COLO829 (cell line): ENCODE data around the gene DOCK10.
A peak's percentile ranks its signal among the peaks of the same experiment; 100 is the strongest.

Source experiments
- DNase-seq: peaks from one replicate; pipeline ENCODE4 v3.0.0; 2012; ENCODE audit warnings: low spot score

DOCK10 gene

GRCh38 chr2:224881846-224882245 is 160.4 kb downstream of the DOCK10 start:
- DNase-seq: no peak

GRCh38 chr2:224876522-224876921 is 165.7 kb downstream of the DOCK10 start:
- no peak for DNase-seq

GRCh38 chr2:224875841-224876240 is 166.4 kb downstream of the DOCK10 start:
- no peak for DNase-seq

GRCh38 chr2:224875153-224875552 is 167.1 kb downstream of the DOCK10 start:
- DNase-seq: no peak

DNA sequence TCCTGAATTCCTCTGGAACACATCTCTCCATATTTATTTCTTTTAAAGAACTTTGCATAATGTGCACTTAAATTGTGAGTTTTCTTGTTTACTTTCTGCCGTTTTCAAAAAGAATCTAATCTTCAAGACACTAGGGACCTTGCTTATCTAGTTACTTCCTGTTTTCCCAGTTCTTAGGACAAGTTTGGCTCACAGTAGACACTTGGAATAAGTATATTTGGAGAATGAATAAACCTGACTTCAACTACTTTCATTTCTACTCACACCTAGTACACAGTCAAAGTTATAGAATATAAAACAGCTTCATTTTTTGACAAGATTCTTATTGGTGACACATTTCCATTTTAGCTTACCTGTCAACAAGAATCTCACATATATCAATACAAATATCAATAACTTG is 170.5 kb downstream of the DOCK10 start:
- no peak for DNase-seq

GRCh38 chr2:224870341-224870740 is 171.9 kb downstream of the DOCK10 start:
- no peak for DNase-seq

DNA sequence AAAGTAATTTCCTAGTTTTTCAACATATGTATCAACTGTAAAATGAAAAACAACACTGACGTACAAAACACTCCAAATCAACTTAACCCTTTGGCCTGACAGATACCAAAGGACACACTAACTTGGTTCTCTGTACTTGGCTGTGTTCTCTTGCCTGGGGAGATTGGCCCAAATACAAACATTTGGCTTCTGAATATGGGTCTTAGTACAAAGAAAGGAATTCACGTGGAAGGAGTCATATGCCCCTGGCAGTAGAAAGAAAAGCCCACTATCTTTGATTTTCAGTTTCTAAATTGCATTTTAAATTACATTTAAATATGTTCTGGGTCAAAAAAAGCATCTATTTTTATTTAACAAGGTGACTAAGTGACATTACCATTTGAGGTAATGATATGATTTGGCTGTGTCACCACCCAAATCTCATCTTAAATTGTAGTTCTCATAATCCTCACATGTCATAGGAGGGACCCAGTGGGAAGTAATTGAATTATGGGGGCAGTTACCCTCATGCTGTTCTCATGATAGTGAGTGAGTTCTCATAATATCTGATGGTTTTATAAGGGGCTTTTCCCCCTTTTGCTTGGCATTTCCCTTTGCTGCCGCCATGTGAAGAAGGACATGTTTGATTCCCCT is 172.6 kb downstream of the DOCK10 start:
- peak; percentile 84 for DNase-seq

GRCh38 chr2:224865016-224865415 is 177.3 kb downstream of the DOCK10 start:
- no peak for DNase-seq

GRCh38 chr2:224861266-224861665 is 181.0 kb downstream of the DOCK10 start:
- no peak for DNase-seq

GRCh38 chr2:224860786-224861185 is 181.5 kb downstream of the DOCK10 start:
- DNase-seq: no peak

DNA sequence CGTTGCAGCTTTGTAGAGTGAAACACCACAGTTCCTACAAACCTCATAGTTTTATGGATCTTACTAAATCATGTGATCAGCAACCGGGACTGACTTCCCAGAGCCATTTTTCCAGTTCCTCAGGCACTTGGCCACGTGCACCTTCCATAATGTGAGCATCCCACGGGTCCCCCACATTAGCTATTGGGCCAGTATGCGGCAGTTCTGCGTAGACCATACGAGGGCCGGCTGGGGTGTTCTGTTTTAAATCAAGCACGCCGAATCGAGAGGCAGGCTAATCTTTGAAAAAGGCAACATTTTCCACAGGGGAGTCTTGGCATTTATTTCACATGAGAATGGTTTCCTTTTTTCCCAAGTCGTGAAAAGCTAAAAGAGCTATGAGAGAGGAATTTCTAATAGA is 190.5 kb downstream of the DOCK10 start:
- no peak for DNase-seq

DNA sequence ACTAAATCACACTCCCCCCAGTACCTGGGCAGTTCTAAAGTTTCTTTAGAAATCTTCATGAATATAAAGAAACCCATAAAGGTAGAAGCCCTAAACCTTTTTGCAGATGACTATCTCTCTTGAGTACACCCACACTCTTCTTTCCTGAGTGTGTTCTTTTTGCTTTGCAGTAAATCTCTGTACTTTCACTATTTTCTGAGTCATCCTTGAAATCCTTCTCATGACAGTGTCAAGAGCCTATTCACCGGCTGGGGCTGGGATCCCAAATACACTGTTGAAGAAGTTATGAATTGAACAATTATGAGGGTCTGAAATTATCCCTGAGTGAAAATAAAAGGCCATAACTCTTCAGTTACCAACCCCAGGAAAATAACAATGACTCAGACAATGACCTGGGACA is 192.2 kb downstream of the DOCK10 start:
- no peak for DNase-seq

DNA sequence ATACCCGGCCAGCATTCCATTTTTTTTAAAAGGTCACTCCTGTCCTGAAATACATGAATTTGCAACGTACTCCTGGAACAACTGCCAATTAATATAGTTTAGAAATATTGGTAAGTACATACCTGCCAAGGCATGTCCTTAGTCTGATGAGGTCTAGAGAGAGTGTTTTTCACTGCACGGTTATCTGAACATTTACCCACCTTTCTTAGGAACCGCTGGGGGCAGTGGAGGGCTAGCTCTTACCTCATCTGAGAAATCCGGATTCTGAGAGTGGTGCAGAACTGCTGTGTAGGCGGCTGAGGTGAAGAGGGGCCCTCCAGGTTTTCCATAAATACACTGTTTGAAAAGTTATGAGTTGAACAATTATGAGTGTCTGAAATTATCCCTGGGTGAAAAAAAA is 193.0 kb downstream of the DOCK10 start:
- no peak for DNase-seq

GRCh38 chr2:224847961-224848850 is 194.1 kb downstream of the DOCK10 start:
- DNase-seq: peak; percentile 43

DNA sequence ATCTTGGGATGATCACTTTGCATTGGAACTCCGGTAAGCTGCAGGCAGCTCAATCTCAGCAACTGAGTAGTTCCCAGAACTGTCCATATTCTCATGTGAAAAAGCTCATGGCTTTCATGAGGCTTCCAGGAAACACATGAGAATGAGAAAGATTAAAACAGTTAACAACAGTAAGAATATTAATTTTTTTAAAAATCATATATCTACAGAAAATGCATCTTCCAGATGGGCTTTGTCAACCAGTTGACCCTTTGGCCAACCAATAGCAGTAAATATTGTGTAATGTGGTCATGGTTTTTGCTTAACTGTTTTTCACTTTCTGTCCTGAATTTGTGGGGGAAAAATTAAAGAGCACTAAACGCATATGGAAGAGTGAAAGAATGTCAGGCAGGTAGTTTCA is 194.9 kb downstream of the DOCK10 start:
- DNase-seq: no peak

- DNase-seq: no peak
These were observed 195.6 kb downstream of the DOCK10 start for GRCh38 chr2:224846686-224847085.

DNA sequence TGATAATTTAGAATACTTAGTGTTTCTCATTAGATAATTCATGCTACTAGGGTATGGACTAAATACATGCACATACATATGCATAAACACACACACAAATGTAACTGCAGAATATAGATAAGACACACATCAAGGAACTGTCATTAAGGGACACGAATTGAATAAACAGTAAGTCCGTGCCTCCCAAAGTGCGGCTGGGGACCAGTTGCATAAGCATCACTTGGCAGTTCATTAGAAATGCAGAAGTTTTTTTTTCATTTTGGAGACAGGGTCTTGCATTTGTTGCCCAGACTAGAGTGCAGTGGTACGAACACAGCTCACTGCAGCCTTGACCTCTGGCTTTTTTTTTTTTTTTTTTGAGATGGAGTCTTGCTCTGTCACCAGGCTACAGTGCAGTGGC is 196.1 kb downstream of the DOCK10 start:
- DNase-seq: no peak

DNA sequence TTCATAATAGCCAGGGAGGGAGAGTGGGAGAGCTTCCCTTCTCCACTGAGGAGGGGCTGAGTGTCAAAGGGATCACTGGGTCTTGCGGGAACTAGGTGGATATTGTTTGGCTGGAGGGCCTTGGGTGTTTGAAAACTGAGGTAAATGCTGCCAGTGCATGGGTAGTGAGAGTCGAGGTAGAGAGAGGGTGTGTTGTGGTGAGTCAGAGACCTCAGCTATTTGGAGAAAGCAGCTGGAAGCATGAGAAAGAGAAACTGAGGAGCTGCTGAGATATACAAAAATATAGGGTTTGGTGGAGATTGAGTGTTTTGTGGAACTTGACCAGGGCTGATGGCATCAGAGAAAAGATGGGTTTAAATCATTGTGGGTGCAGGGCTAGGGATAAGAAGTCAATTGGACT is 199.1 kb downstream of the DOCK10 start:
- no peak for DNase-seq

- DNase-seq: no peak
These were observed 200.4 kb downstream of the DOCK10 start for GRCh38 chr2:224841910-224842309.

DNA sequence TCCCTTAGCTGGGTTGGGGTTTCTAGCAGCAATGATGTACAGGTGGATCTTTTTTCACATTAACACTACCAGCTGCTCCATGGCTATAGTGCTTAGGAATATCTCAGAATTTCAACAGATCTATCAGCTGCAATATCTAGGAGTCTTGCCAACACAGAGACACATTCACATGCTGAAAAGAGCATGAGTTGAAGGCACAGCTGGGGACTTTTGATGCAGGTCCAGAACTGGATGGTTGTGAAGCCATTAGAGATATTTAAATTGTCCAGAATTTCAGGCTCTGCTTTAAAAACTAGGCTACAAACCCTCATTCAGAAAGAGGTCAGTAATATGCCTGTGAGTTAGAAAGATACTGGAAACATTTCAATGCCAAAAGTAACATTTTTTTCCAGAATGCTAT is 203.9 kb downstream of the DOCK10 start:
- DNase-seq: no peak

DNA sequence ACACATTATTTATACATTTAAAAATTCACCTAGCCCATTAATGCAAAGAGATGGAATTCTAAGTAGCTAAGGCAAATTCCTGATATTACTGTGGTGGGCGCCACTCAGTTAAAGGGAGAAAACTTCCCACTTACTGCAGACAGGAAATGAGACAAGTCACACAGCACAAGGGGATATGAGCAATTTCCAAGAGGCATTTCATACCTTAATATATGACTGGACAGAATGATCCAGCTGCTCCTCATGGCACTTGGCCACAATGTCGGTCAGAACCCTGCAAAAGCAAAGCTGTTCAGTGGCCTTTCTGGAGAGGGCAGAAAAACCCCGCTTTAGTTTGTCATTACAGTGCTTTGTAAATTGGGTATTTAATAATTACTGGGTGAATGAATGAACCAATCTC is 204.7 kb downstream of the DOCK10 start:
- DNase-seq: no peak

DNA sequence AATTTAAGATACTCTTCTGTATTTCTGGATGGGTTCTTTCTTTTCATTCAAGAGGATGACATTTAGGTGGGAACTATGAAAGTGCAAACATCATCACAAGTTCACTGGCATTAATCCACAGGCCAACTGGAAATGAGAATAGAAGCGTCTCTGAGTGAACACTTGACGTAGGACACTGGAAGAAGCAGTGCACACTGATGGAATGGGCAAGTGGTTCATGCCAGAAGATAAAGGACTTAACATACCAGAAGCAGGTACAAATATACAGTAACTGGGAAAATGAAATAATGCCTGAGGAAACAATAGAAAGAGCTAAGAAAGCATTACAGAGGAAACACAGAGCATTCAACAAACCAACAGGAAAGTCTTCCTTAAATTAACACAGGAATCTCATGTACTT is 205.2 kb downstream of the DOCK10 start:
- DNase-seq: no peak

- DNase-seq: no peak
These were observed 206.0 kb downstream of the DOCK10 start for GRCh38 chr2:224836263-224836662.

- DNase-seq: no peak
These were observed 206.9 kb downstream of the DOCK10 start for GRCh38 chr2:224835405-224835804.
